NB4 (cell line): Measurements from ENCODE around the gene LCLAT1.

ENCODE experiments used
- DNase-seq: peaks from one replicate; pipeline ENCODE4 v3.0.0; 2010; ENCODE audit warnings: low read depth
- H3K4me3 ChIP-seq: one replicate; pipeline ENCODE4 v1.5.1; 2011; ENCODE audit warnings: mild to moderate bottlenecking, low read depth, low read length, moderate library complexity
- CTCF ChIP-seq: IDR thresholded peaks from one replicate; pipeline ENCODE4 v1.5.1; 2012; ENCODE audit warnings: low read depth, low read length
- MAX ChIP-seq: IDR thresholded peaks from 2 replicates; pipeline ENCODE4 v1.6.1; 2011; ENCODE audit warnings: low read depth, low read length
- MYC ChIP-seq: IDR thresholded peaks from 2 replicates; pipeline ENCODE4 v1.6.1; 2011; ENCODE audit warnings: low read depth, low read length
- POLR2A ChIP-seq: IDR thresholded peaks from 2 replicates; pipeline ENCODE4 v1.6.1; 2011; ENCODE audit warnings: mild to moderate bottlenecking; ENCODE audit not compliant: insufficient read length; ENCODE audit errors: extremely low read depth

The LCLAT1 gene

DNA sequence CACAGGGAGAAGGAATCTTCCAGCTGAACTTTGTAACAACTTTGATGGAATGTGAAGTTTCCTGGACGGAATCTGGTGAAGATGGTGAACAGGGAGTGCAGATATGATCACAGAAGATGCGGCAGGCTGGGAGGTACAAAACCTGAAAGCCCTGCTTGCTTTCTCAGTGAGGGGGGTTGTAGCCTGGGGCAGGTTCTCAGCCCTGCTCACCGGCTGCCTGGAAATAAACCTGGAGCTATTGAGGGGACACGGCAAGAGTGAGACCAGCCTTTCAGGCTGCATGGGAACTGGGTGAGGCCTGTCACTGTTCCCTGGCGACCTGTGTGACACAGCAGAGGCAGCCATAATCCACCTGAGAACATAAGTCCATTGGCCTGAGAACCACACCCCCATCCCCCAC, 174.8 kb downstream of the LCLAT1 start:
- DNase-seq, result no peak
- TF ChIP-seq CTCF, result no peak
- H3K4me3 ChIP-seq, result no peak overlapping the region

DNA sequence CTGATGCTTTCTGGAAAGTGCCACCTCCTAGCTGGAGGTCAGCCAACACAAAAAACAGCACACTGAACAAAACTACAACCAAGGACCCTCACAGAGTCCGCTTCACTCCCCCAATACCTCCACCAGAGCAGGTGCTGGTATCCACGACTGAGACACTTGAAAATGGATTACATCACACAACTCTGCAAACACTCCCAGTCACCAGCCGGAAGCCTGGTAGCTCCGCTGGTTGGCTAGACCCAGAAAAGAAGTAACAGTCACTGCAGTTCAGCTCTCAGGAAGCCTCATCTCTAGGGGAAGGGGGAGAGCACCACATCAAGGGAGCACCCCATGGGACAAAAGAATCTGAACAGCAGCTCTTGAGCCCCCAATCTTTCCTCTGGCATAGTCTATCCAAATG, 175.4 kb downstream of the LCLAT1 start:
- DNase-seq, result no peak
- H3K4me3 ChIP-seq, result no peak overlapping the region
- TF ChIP-seq CTCF, result no peak
- TF ChIP-seq MYC, result no peak
- TF ChIP-seq MAX, result no peak
- TF ChIP-seq POLR2A, result no peak

- no peak for DNase-seq
- TF ChIP-seq CTCF (no peak), POLR2A (no peak), MYC (no peak), MAX (no peak)
- no peak overlapping the region for H3K4me3 ChIP-seq
Observed at GRCh38 chr2:30625276-30625675, 178.2 kb downstream of the LCLAT1 start.

DNA sequence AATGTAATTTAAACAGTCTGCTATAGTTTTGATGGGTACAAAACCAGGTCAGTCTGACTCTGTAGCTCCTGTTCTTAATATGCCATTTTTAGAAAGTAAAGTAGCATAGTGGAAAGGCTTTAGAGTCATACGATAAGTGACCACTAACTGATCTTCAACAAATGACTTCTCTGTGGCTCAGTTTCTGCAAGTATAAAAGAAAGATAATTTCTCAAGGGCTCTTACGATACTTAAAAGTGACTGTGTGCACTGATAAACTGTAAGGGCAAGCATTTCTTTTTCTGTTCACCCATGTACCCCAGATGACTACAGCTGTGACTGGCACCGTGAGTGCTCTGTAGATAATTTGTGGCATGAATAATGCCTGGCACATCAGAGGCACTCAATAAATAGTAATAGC, 178.7 kb downstream of the LCLAT1 start:
- DNase-seq, result no peak
- no peak for TF ChIP-seq MAX
- TF ChIP-seq MYC, result no peak
- no peak for TF ChIP-seq POLR2A
- no peak for TF ChIP-seq CTCF
- no peak overlapping the region for H3K4me3 ChIP-seq

GRCh38 chr2:30626397-30626796, 179.4 kb downstream of the LCLAT1 start:
- no peak overlapping the region for H3K4me3 ChIP-seq
- no peak for TF ChIP-seq CTCF
- TF ChIP-seq POLR2A, result no peak
- TF ChIP-seq MAX, result no peak
- TF ChIP-seq MYC, result no peak
- no peak for DNase-seq

GRCh38 chr2:30627151-30627550, 180.1 kb downstream of the LCLAT1 start:
- no peak overlapping the region for H3K4me3 ChIP-seq
- DNase-seq, result no peak
- TF ChIP-seq MYC (no peak), CTCF (no peak), POLR2A (no peak), MAX (no peak)
